Measurements from ENCODE around the gene RPGR.

Gene RPGR

GRCh38 chrX:38240541-38240940 lies 86.8 kb downstream of the RPGR start:
- DNase-seq: no peak

- no peak for DNase-seq
These were observed 90.3 kb downstream of the RPGR start for GRCh38 chrX:38236901-38237615.

GRCh38 chrX:38233891-38234667 lies 93.2 kb downstream of the RPGR start:
- no peak for DNase-seq

GRCh38 chrX:38232079-38232686 lies 95.1 kb downstream of the RPGR start:
- DNase-seq: no peak

- DNase-seq: no peak
These were observed 102.2 kb downstream of the RPGR start for GRCh38 chrX:38225093-38225492.

GRCh38 chrX:38224160-38224559 lies 103.1 kb downstream of the RPGR start:
- no peak for DNase-seq

- no peak for DNase-seq
These were observed 105.8 kb downstream of the RPGR start for GRCh38 chrX:38221391-38221929.

- no peak for DNase-seq
These were observed 106.6 kb downstream of the RPGR start, which contains the start of gene SRPX for GRCh38 chrX:38220415-38221390. TSS of gene SRPX (minus strand) at chrX:38220871. CDS start at chrX:38220792, 79 bp downstream.

- DNase-seq: peak; percentile 3
These were observed 107.3 kb downstream of the RPGR start for GRCh38 chrX:38220024-38220414.
